ENCODE results near the gene ARHGEF11.

The ARHGEF11 gene

DNA sequence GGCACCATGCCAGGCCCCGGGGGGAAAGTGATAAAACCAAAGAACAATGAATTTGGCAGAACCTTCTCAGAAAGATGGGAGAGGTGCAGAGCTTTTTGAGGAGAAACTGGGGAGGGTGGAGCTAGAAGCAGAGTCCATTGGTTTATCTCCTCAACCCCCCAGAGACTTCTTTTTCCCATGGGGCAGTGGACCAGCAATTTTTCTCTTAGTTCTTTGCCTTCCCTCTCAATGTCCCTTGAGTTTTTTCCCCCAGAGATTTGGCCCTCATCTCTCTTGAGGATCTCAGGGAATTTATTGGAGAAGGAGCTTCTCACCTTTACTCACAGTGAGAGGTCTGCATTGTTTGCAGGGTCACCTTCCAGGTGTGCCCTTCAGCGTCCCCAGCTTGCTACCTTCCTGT is 5.3 kb upstream of the ARHGEF11 start:
- DNase-seq (ENCODE audit: low read depth), result no peak

- DNase-seq (ENCODE audit: low read depth), result no peak
Observed at GRCh38 chr1:157047062-157047410, 1.5 kb upstream of the ARHGEF11 start.

- DNase-seq (ENCODE audit: low read depth), result no peak
Observed at GRCh38 chr1:157044326-157044725, 1.2 kb downstream of the ARHGEF11 start.

GRCh38 chr1:157043685-157044084 is 1.9 kb downstream of the ARHGEF11 start:
- no peak for DNase-seq (ENCODE audit: low read depth)

- no peak for DNase-seq (ENCODE audit: low read depth)
Observed at GRCh38 chr1:157042846-157043245, 2.7 kb downstream of the ARHGEF11 start.

- no peak for DNase-seq (ENCODE audit: low read depth)
Observed at GRCh38 chr1:157040802-157041201, 4.7 kb downstream of the ARHGEF11 start.

- no peak for DNase-seq (ENCODE audit: low read depth)
Observed at GRCh38 chr1:157035121-157035520, 10.4 kb downstream of the ARHGEF11 start.

GRCh38 chr1:157034137-157034800 is 11.3 kb downstream of the ARHGEF11 start:
- no peak for DNase-seq (ENCODE audit: low read depth)

DNA sequence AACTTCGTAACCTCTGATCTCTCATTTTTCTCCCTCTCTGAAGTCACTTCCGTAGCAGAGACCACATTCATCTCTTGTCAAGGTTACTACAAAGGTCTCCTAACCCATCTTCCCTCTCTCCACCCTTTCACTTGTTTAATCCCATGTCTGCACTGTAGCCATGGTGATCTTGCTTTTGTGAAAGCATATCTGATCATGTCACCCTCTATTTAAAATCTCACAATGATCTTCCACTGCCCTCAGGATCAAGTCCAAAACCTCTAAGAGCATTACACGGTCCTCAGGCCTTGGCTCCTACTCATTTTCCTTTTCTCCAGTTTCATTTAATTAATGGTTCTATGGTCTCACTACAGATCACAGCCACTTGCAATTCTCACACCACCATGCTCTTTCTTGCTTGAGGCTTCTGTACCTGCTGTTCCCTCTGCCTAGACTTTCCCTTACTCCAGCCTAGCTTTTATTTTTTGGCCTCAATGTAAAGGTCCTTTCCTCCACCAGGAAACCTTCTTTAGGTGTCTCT is 12.1 kb downstream of the ARHGEF11 start:
- no peak for DNase-seq (ENCODE audit: low read depth)

DNA sequence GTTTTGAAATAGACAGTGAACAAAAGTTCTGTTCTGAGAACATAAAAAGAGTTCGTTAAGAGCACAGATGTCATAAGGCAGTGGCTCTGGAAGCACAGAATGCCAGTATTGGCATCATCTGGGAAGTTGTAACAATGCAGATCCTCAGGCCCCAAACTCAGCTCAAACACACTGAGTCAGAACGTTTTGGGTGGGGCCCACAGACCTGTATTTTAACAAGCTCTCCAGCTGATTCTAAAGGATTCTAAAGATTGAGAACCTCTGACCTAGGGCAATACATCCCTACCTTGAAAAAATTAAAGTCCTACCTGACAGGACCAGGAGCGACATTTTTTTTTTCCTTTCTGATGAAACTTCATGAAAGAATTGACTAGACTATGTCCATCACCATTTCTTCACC is 13.2 kb downstream of the ARHGEF11 start:
- DNase-seq (ENCODE audit: low read depth), result no peak

- DNase-seq (ENCODE audit: low read depth), result no peak
Observed at GRCh38 chr1:157030728-157031127, 14.8 kb downstream of the ARHGEF11 start.

DNA sequence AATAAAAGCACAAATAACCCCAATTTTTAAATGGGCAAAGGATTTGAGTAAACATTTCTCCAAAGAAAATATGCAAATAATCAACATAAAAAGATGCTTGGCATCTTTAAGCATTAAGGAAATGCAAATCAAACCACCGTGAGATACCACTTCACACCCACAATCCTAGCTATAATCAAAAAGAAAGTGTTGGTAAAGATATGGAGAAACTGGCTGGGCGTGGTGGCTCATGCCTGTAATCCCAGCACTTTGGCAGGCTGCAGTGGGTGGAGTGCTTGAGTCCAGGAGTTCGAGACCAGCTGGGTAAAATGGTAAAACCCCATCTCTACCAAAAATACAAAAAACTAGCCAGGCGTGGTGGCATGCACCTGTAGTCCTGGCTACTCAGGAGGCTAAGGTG is 16.9 kb downstream of the ARHGEF11 start:
- DNase-seq (ENCODE audit: low read depth), result no peak

DNA sequence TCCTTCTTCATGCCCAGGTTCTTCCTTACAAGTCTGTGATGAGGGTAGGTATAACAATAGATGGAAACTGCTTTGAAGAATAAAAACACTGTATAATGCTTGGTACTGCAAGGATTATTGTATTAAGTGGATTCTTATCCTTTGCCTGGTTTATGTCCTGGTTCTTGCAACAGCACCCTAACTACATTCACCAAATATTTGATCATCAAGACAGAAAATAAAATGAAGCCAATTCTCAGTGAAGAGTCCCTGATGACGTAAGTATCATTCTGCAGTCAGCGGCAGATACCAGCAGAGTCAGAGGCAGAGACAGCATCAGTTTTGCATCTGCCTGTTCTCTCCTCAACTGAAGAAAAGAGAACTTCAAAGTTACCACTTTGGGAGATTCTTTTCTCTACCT is 19.7 kb downstream of the ARHGEF11 start:
- no peak for DNase-seq (ENCODE audit: low read depth)

GRCh38 chr1:157025385-157025784 is 20.2 kb downstream of the ARHGEF11 start:
- no peak for DNase-seq (ENCODE audit: low read depth)

DNA sequence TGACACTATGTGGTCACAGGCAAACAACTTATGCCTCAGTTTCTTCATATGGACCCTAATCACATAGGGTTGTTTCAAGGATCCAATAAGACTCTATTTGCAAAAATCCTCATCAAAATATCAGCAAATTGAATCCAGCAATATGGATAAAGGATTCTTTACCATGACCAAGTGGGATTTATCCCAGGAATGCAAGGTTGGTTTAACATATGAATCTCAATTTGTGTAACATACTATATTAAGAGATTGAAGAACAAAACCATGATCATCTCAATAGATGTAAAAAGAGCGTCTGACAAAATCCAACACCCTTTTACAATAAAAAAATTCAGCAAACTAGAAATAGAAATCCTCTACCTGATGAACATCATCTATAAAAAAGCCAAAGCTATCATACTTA is 23.9 kb downstream of the ARHGEF11 start:
- no peak for DNase-seq (ENCODE audit: low read depth)

DNA sequence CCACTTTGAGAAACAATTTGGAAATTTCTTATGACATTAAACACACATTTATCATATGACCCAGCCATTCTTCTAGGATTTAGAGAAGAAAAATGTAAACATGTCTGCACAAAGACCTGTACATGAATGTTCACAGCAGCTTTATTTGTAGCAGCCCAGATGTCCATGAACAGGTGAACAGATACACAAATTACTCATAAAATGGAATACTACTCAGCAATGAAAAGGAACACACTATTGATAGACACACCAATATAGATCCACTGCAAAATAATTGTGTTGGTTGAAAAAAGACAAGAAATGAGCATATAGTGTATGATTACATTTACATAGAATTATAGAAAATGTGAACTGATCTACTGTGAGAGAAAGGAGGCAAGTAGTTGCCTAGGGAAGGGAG is 26.1 kb downstream of the ARHGEF11 start:
- DNase-seq (ENCODE audit: low read depth), result no peak

GRCh38 chr1:157011845-157012244 is 33.7 kb downstream of the ARHGEF11 start:
- DNase-seq (ENCODE audit: low read depth), result no peak

GRCh38 chr1:157008502-157008901 is 37.0 kb downstream of the ARHGEF11 start:
- DNase-seq (ENCODE audit: low read depth), result no peak

DNA sequence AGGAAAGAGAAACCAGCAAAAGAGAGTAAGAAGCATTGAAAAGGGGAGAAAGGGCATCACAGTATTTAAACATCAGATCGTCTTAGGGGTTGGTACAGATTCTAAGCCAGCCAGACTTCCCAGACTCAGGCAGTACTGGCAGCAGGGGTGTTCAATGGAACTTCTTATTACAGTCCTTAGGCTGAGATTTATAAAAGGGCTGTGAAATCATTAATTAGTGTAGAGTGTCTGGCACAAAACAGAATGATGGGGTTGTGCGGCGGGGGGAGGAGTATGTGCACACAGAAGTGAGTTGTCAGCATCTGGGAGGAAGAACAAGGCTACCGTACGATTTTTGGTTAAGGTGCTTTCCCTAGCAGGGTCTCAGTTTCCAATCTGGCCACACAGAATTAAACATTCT is 38.2 kb downstream of the ARHGEF11 start:
- no peak for DNase-seq (ENCODE audit: low read depth)

- DNase-seq (ENCODE audit: low read depth), result no peak
Observed at GRCh38 chr1:157006676-157007075, 38.9 kb downstream of the ARHGEF11 start.

GRCh38 chr1:157005965-157006364 is 39.6 kb downstream of the ARHGEF11 start:
- no peak for DNase-seq (ENCODE audit: low read depth)

- DNase-seq (ENCODE audit: low read depth), result no peak
Observed at GRCh38 chr1:157004806-157005205, 40.7 kb downstream of the ARHGEF11 start.

DNA sequence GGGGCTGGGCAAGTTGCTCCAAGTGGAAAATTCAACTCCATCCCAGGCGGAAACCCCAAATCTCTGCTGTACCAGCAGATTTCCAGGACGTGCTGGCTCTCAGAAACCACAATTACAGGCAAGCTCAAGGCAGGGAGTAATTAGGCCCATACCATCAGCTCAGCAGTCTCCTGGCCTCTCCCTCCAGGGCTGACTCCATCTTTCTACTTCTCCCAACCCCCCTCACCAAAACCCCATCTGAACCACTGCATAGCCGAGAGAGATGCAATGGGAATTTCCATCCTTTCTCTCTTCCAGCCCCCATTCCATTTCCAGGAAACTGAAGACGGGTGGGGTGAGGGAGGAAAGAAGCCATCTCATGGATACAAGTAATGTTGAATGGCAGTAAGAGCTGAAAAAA is 41.2 kb downstream of the ARHGEF11 start:
- no peak for DNase-seq (ENCODE audit: low read depth)

GRCh38 chr1:157001304-157001703 is 44.2 kb downstream of the ARHGEF11 start:
- no peak for DNase-seq (ENCODE audit: low read depth)

All from stimulated activated CD8-positive, alpha-beta memory T cell treated with anti-CD3 and anti-CD28 coated beads, Interleukin-7, amount 100 ng/mL, for 24 hours (primary cell).